Breast epithelium (tissue), 4 donors: ENCODE results near the gene CCK. TPM values are rescaled to one million over a fixed set of nuclear protein-coding genes. Genes with fewer than 3 reads are reported as not detected.

Experiments used
- DNase-seq, 2 donors: peaks; one replicate each; pipeline ENCODE4 v3.0.0-alpha.2; 2019; ENCODE audit warnings: low spot score in 2 of 2
- H3K27ac ChIP-seq, 2 donors: fragments of 200-600 bp; sonication (generic) in 1 of 2; one replicate each; pipeline ENCODE4 v1.5.1; 2016 to 2019; ENCODE audit warnings: mild to moderate bottlenecking in 1 of 2
- H3K27me3 ChIP-seq, 2 donors: fragments of 200-600 bp; sonication (generic) in 1 of 2; one replicate each; pipeline versions ENCODE4 v1.5.1 to v1.6.0; 2017 to 2019; ENCODE audit warnings: control low read depth in 1 of 2, mild to moderate bottlenecking in 1 of 2
- H3K36me3 ChIP-seq: fragments of 200-600 bp; one replicate; pipeline ENCODE4 v1.5.1; 2019
- H3K4me1 ChIP-seq, 2 donors: fragments of 200-600 bp; sonication (generic); one replicate each; pipeline ENCODE4 v1.5.1; 2016 to 2019; ENCODE audit warnings: control low read depth in 1 of 2
- H3K4me3 ChIP-seq, 3 donors: fragments of 200-600 bp; sonication (generic); 1 replicate in 2 of 3; 2 replicates in 1 of 3; pipeline ENCODE4 v1.5.1; 2016 to 2019; ENCODE audit warnings: mild to moderate bottlenecking in 3 of 3, moderate library complexity in 2 of 3
- H3K9me3 ChIP-seq, 2 donors: fragments of 200-600 bp; sonication (generic) in 1 of 2; one replicate each; pipeline ENCODE4 v1.5.1; 2016 to 2019; ENCODE audit warnings: control low read depth in 1 of 2
- POLR2A ChIP-seq: fragments of 450-650 bp; IDR thresholded peaks from one replicate; pipeline ENCODE4 v1.6.1; 2016; ENCODE audit warnings: antibody characterized with exemption, mild to moderate bottlenecking, moderate library complexity
- POLR2AphosphoS5 ChIP-seq, 3 donors: sonication (generic); formaldehyde crosslinking; IDR thresholded peaks; one replicate each; pipeline ENCODE4 v1.6.1; 2017; ENCODE audit warnings: antibody characterized with exemption in 3 of 3
- intact Hi-C: fragments of 100-400 bp; cut with DNase I; formaldehyde crosslinking; loops from one replicate; pipeline ENCODE4 v1.15.1; 2023; ENCODE audit warnings: low total_unique reads
- total RNA-seq, 3 donors: library from RNA; depleted of rRNA; stranded (reverse); fragments of >200 nt; gene quantifications; one replicate each; pipeline ENCODE4 v1.1.0, GENCODE V29; 2016
- TF ChIP-seq, protein P1 (sequence below), 3 donors: fragments of 450-650 bp; IDR thresholded peaks; one replicate each; pipeline ENCODE4 v1.5.1; 2016 to 2017; ENCODE audit warnings: antibody characterized with exemption in 3 of 3, mild to moderate bottlenecking in 3 of 3, moderate library complexity in 3 of 3

The CCK gene
- total RNA-seq, 3 donors from 2014 or later: not detected

DNA sequence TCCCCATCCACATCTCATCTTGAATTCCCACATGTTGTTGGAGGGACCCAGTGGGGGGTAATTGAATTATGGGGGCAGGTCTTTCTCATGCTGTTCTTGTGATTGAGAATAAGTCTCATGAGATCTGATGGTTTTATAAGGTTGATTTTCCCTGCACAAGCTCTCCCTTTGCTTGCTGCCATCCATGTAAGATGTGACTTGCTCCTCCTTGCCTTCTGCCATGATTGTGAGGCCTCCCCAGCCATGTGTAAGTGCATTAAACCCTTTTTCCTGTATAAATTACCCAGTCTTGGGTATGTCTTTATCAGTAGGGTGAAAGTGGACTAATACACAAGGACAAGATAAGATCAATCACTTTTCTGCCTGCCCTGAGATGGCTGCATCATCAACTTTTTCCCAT lies 5.8 kb upstream of the CCK start:
- TF ChIP-seq, protein P1, sequence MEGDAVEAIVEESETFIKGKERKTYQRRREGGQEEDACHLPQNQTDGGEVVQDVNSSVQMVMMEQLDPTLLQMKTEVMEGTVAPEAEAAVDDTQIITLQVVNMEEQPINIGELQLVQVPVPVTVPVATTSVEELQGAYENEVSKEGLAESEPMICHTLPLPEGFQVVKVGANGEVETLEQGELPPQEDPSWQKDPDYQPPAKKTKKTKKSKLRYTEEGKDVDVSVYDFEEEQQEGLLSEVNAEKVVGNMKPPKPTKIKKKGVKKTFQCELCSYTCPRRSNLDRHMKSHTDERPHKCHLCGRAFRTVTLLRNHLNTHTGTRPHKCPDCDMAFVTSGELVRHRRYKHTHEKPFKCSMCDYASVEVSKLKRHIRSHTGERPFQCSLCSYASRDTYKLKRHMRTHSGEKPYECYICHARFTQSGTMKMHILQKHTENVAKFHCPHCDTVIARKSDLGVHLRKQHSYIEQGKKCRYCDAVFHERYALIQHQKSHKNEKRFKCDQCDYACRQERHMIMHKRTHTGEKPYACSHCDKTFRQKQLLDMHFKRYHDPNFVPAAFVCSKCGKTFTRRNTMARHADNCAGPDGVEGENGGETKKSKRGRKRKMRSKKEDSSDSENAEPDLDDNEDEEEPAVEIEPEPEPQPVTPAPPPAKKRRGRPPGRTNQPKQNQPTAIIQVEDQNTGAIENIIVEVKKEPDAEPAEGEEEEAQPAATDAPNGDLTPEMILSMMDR (IDR thresholded peaks at IDR 0.05): no peak
- no peak for TF ChIP-seq POLR2AphosphoS5 (IDR thresholded peaks at IDR 0.05)
- TF ChIP-seq POLR2A: no peak
- intact Hi-C loops: no loop called here
- Histone ChIP-seq H3K4me3 (no peak overlapping the region), H3K27ac (no peak overlapping the region), H3K4me1 (no peaks in the 10 kb centered on the region), H3K9me3 (peaks cover 9% of the 10 kb centered on the region in 2 donors), H3K27me3 (peaks cover 0 to 4% of the 10 kb centered on the region in 2 donors), H3K36me3 (no peaks in the 10 kb centered on the region)
- DNase-seq: no peak

GRCh38 chr3:42270561-42270960 lies 4.6 kb upstream of the CCK start:
- intact Hi-C loops: no loop called here
- Histone ChIP-seq H3K4me1 (no peaks in the 10 kb centered on the region), H3K9me3 (peaks cover 9% of the 10 kb centered on the region in 2 donors), H3K4me3 (no peak overlapping the region), H3K36me3 (no peaks in the 10 kb centered on the region), H3K27ac (no peak overlapping the region), H3K27me3 (peaks cover 0 to 12% of the 10 kb centered on the region in 2 donors)
- no peak for DNase-seq
- no peak for TF ChIP-seq POLR2AphosphoS5 (IDR thresholded peaks at IDR 0.05)
- TF ChIP-seq, protein P1 (IDR thresholded peaks at IDR 0.05): no peak
- TF ChIP-seq POLR2A: no peak

GRCh38 chr3:42269647-42270046 lies 3.7 kb upstream of the CCK start:
- intact Hi-C loops: no loop called here
- Histone ChIP-seq H3K27me3 (peaks cover 3 to 21% of the 10 kb centered on the region in 2 donors), H3K9me3 (peaks cover 9% of the 10 kb centered on the region in 2 donors), H3K4me3 (no peak overlapping the region), H3K27ac (no peak overlapping the region), H3K36me3 (no peaks in the 10 kb centered on the region), H3K4me1 (no peaks in the 10 kb centered on the region)
- TF ChIP-seq, protein P1 (IDR thresholded peaks at IDR 0.05): no peak
- TF ChIP-seq POLR2A: no peak
- TF ChIP-seq POLR2AphosphoS5 (IDR thresholded peaks at IDR 0.05): no peak
- DNase-seq: no peak

DNA sequence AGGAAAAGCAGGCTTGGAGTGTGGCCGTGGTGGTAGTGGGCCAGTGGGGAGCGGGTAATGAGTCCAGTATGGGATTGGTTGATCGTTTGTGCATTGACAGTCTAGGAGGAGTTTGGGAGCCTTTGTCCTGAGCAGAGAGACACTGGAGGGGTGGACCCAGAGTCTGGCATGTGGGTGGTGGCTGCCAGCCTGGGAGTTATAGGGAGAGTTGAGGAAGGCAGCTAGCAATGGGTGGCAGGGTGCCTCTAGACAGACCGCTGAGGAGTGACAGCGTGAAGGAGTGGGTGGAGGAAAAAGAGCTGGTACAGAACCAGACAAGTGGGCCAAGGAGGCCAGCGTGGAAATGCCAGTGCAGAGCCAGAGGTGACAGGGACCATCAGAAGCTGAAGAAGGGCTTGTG lies 1.9 kb upstream of the CCK start:
- intact Hi-C loops: no loop called here
- H3K27ac ChIP-seq: no peak overlapping the region
- TF ChIP-seq, protein P1 (IDR thresholded peaks at IDR 0.05): no peak
- H3K9me3 ChIP-seq: peaks cover 9% of the 10 kb centered on the region in 2 donors
- no peak for DNase-seq
- no peaks in the 10 kb centered on the region for H3K4me1 ChIP-seq
- peaks cover 7 to 39% of the 10 kb centered on the region in 2 donors for H3K27me3 ChIP-seq
- H3K4me3 ChIP-seq: no peak overlapping the region
- H3K36me3 ChIP-seq: no peaks in the 10 kb centered on the region

DNA sequence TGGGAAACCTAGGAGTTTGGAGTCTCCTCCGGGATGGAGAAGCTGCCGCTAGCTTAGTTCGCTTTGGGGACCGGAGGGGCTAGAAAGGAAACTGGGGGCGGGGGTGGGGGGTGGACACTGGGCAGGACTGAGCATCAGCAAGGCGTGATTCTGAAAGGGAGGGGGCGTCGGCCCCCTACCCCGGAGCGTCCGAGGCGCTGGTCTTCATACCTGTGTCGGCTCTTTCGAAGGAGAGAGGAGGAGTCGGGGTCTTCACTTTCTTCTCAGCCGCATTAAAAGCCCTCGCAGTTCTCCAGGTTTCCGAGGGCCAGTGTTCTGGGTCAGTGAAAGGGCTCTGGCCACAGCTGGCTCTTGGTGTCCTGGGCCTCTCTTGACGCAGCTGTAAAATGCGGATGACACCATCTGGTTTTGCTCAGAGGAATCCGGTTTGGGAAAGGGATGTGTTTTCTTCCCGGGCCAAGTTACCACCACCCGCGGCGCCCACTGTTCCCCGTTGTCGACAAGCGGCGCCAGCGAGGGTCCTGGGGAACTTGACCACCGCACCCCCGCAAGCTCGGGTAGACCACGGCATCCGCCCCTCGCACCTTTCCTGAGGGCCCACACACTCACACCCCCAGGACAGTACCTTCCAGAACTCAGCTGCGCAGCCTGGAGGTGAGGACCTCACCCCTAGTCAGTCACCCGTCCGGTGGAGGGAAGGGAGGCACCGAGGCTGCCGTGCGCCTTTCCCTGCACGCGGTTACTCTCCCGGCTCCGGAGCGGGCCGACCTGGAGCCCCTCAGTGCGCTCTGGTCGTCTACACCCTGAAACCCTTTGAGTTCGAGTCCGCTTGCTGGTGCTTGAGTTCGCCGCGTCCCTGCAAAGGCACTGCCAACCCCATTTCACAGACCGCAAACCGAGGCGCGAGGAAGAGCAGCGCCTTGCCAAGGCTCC lies 660 bp downstream of the CCK start:
- DNase-seq: no peak

More for the DNA sequence above, 660 bp downstream of the CCK start:
- peaks cover 7 to 40% of the 10 kb centered on the region in 2 donors for H3K27me3 ChIP-seq
- TF ChIP-seq POLR2AphosphoS5 (IDR thresholded peaks at IDR 0.05): no peak
- peak overlapping the region in 2 of 3 donors; percentile 18 to 52 for H3K4me3 ChIP-seq
- H3K27ac ChIP-seq: no peak overlapping the region
- intact Hi-C loops: no loop called here
- no peaks in the 10 kb centered on the region for H3K9me3 ChIP-seq
- H3K36me3 ChIP-seq: no peaks in the 10 kb centered on the region
- no peaks in the 10 kb centered on the region for H3K4me1 ChIP-seq
